ENCODE data around the gene GLCCI1. TPM values are rescaled to one million over a fixed set of nuclear protein-coding genes. Genes with fewer than 3 reads are reported as not detected.

GLCCI1 gene
- total and polyA plus RNA-seq, 10 donors = 9.1 to 53.2 (median 42.6) TPM

DNA sequence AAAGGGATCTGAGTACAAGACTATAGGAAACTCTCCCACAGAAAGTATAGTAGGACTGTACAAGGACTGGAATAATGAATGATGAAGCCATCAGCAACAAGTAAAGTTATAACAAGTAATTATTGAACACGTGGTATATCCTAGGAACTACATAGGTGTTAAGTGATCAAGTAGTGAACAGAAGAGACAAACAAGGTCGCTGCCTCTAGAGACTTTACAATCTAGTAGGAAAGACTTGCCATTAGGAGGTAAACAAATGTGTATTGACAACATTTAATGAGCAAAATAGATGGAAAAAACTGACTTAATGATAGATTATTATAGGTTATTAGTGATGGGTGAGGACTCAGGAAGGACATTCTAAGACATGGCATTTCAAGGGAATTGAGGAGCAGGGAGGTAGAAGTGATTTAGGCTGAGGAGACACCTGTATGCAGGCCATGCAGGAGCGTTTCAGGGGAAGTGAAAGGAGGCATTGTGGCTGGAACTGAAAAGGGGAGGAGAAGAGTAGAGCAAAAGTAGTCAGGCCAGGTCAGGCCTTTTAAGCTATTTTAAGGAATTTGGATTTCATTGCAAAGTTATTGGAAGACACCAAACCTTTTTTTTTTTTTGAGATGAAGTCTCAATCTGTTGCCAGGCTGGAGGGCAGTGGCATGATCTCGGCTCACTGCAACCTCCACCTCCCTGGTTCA is 8.5 kb upstream of the GLCCI1 start:
- intact Hi-C loops (cut with DNase I; ENCODE audit: low total_unique reads) = loop anchor here (10.0 kb wide), 1 partner anchor 225 kb away; no protein-coding TSS in a partner anchor

DNA sequence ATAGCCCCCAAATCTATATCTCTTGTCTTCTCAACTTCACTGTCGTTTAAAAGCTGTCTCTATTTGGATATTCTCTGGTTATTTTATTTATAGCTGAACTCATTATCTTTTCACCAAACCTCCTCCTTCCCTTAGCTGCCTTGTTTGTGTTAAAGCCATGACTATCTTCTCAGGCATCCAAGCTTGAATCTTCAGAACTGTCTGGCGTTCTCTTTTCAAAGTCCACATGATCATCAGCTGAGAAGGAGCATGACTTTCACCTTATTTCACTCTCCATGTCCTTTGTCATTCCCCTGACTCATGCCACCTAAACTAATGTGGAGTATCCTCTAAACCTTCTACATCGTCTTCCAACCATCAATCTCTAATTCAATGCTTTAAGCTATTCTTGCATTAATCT is 5.7 kb upstream of the GLCCI1 start:
- Histone ChIP-seq H3K9me3 (no peaks in the 10 kb centered on the region), H3K27ac (no peak overlapping the region), H3K4me1 (peaks cover 0 to 19% (median 7%) of the 10 kb centered on the region in 6 donors), H3K4me3 (no peak overlapping the region), H3K36me3 (no peaks in the 10 kb centered on the region), H3K27me3 (replicated peaks in 1 of 7) (no peaks in the 10 kb centered on the region)
- 92 to 97% (median 95%) methylated on average over 3 of the region's 3 CpGs for WGBS, 5 donors
- no peak for TF ChIP-seq POLR2A (IDR thresholded peaks at IDR 0.05)
- TF ChIP-seq, protein P1, sequence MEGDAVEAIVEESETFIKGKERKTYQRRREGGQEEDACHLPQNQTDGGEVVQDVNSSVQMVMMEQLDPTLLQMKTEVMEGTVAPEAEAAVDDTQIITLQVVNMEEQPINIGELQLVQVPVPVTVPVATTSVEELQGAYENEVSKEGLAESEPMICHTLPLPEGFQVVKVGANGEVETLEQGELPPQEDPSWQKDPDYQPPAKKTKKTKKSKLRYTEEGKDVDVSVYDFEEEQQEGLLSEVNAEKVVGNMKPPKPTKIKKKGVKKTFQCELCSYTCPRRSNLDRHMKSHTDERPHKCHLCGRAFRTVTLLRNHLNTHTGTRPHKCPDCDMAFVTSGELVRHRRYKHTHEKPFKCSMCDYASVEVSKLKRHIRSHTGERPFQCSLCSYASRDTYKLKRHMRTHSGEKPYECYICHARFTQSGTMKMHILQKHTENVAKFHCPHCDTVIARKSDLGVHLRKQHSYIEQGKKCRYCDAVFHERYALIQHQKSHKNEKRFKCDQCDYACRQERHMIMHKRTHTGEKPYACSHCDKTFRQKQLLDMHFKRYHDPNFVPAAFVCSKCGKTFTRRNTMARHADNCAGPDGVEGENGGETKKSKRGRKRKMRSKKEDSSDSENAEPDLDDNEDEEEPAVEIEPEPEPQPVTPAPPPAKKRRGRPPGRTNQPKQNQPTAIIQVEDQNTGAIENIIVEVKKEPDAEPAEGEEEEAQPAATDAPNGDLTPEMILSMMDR (IDR thresholded peaks at IDR 0.05 in 8 of 11, conservative IDR thresholded peaks at IDR 0.05 in 3 of 11) = no peak
- TF ChIP-seq POLR2AphosphoS5 (IDR thresholded peaks at IDR 0.05) = no peak
- intact Hi-C loops (cut with DNase I; ENCODE audit: low total_unique reads) = loop anchor here (10.0 kb wide), 1 partner anchor 222 kb away; no protein-coding TSS in a partner anchor
- no peak for DNase-seq

More for the DNA sequence above, 8.5 kb upstream of the GLCCI1 start:
- 79 to 89% (median 86%) methylated on average over 4 of the region's 4 CpGs for WGBS, 5 donors
- H3K9me3 ChIP-seq = no peaks in the 10 kb centered on the region
- TF ChIP-seq, protein P1 (IDR thresholded peaks at IDR 0.05 in 8 of 11, conservative IDR thresholded peaks at IDR 0.05 in 3 of 11) = no peak
- TF ChIP-seq POLR2AphosphoS5 (IDR thresholded peaks at IDR 0.05) (no peak), POLR2A (IDR thresholded peaks at IDR 0.05) (no peak)
- no peak overlapping the region for H3K27ac ChIP-seq
- peaks cover 0 to 6% (median 0%) of the 10 kb centered on the region in 6 donors for H3K4me1 ChIP-seq
- no peak overlapping the region for H3K4me3 ChIP-seq
- no peak for DNase-seq
- H3K27me3 ChIP-seq (replicated peaks in 1 of 7) = no peaks in the 10 kb centered on the region
- no peaks in the 10 kb centered on the region for H3K36me3 ChIP-seq

DNA sequence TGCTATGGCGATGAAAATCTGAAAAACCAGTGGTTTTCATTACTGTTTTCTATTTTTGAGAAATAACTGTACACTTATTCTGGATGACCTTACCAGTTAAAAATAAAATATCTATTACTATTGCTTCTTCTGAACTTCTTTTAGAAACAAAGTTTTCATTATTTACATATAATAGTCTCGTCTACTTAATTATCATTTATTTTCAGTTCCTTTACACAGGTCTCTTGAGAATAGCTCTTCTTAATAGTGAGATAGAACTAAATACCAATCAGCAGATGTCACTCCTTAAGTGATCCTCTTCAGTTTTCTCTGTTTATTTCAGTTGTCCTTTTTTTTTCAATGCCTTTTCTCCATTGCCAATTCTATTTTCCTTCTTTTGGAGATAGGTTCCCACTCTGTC is 4.3 kb upstream of the GLCCI1 start:
- H3K4me1 ChIP-seq = peaks cover 0 to 22% (median 9%) of the 10 kb centered on the region in 6 donors
- 67 to 85% (median 80%) methylated on average over 2 of the region's 2 CpGs for WGBS, 5 donors
- DNase-seq = no peak
- H3K9me3 ChIP-seq = no peaks in the 10 kb centered on the region
- H3K27me3 ChIP-seq (replicated peaks in 1 of 7) = no peaks in the 10 kb centered on the region
- TF ChIP-seq POLR2A (IDR thresholded peaks at IDR 0.05) = no peak
- no peak for TF ChIP-seq POLR2AphosphoS5 (IDR thresholded peaks at IDR 0.05)
- TF ChIP-seq, protein P1 (IDR thresholded peaks at IDR 0.05 in 8 of 11, conservative IDR thresholded peaks at IDR 0.05 in 3 of 11) = no peak
- no peak overlapping the region for H3K27ac ChIP-seq
- H3K4me3 ChIP-seq = no peak overlapping the region
- intact Hi-C loops (cut with DNase I; ENCODE audit: low total_unique reads) = loop anchor here (10.0 kb wide), 1 partner anchor 221 kb away; no protein-coding TSS in a partner anchor
- no peaks in the 10 kb centered on the region for H3K36me3 ChIP-seq

DNA sequence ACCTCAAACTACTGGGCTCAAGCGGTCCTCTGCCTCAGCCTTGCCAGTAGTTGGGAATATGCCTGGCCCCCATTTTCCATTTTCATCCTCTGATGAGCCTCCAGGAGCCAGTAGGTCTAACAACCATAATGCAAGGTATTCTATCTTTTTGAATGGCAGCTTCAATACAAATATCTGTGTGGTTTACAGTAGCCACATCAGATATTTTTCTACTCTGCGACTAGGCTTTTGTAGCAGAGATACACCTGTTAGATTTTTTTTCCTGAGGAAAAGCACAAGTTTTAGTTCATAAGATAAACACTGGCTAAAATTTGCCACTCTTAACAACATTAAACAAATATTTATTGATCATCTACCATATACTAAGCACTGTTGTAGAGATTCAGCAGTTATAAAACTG is 3.9 kb upstream of the GLCCI1 start:
- intact Hi-C loops (cut with DNase I; ENCODE audit: low total_unique reads) = loop anchor here (10.0 kb wide), 1 partner anchor 220 kb away; no protein-coding TSS in a partner anchor

More for the DNA sequence above, 3.9 kb upstream of the GLCCI1 start:
- peaks cover 0 to 22% (median 9%) of the 10 kb centered on the region in 6 donors for H3K4me1 ChIP-seq
- no peak overlapping the region for H3K27ac ChIP-seq
- H3K36me3 ChIP-seq = no peaks in the 10 kb centered on the region
- H3K9me3 ChIP-seq = no peaks in the 10 kb centered on the region
- no peaks in the 10 kb centered on the region for H3K27me3 ChIP-seq (replicated peaks in 1 of 7)
- no peak for TF ChIP-seq POLR2AphosphoS5 (IDR thresholded peaks at IDR 0.05)
- TF ChIP-seq, protein P1 (IDR thresholded peaks at IDR 0.05 in 8 of 11, conservative IDR thresholded peaks at IDR 0.05 in 3 of 11) = no peak
- no peak for TF ChIP-seq POLR2A (IDR thresholded peaks at IDR 0.05)
- WGBS, 5 donors = 85 to 95% (median 91%) methylated on average over 2 of the region's 2 CpGs
- no peak overlapping the region for H3K4me3 ChIP-seq
- DNase-seq = no peak

Data from spleen (tissue), 11 donors.